Measurements from ENCODE around the gene TBC1D2.
A peak's percentile ranks its signal among the peaks of the same experiment; 100 is the strongest.

Gene TBC1D2

GRCh38 chr9:98172604-98173003 is 82.8 kb downstream of the TBC1D2 start (continued):
- TF ChIP-seq ZNF600 (tag by site-specific recombination; IDR thresholded peaks at IDR 0.05) (peak; percentile 87), ZXDB (tag by site-specific recombination; IDR thresholded peaks at IDR 0.05) (peak; percentile 51; the same call in 1 of the 2 replicates), ZNF335 (tag by site-specific recombination; conservative IDR thresholded peaks at IDR 0.05) (peak; percentile 42; the same call in 1 of the 2 replicates), GLIS2 (tag by site-specific recombination; IDR thresholded peaks at IDR 0.05) (peak; percentile 38; the same call in 1 of the 2 replicates), ATF2 (tag by site-specific recombination; IDR thresholded peaks at IDR 0.05; ENCODE audit: low read depth) (no peak), ZNF747 (tag by site-specific recombination; IDR thresholded peaks at IDR 0.05) (no peak), EGR2 (tag by site-specific recombination; IDR thresholded peaks at IDR 0.05; ENCODE audit: low read depth) (no peak), ZNF175 (tag by site-specific recombination; IDR thresholded peaks at IDR 0.05) (no peak), KLF8 (tag by site-specific recombination; IDR thresholded peaks at IDR 0.05) (no peak), KLF10 (tag by site-specific recombination; IDR thresholded peaks at IDR 0.05) (0 out of 2 replicates have a peak, but pooled peaks have one; percentile 31), ZNF473 (tag by site-specific recombination; IDR thresholded peaks at IDR 0.05) (no peak), TRIM28 (IDR thresholded peaks at IDR 0.05; ENCODE audit: borderline replicate concordance, low read length) (peak; percentile 91), ZBTB8A (tag by site-specific recombination; IDR thresholded peaks at IDR 0.05) (peak; percentile 51; the same call in 1 of the 2 replicates), ZNF324 (tag by site-specific recombination; IDR thresholded peaks at IDR 0.05) (no peak), ZNF830 (tag by site-specific recombination; IDR thresholded peaks at IDR 0.05; ENCODE audit: low read depth) (no peak), ZNF776 (tag by site-specific recombination; IDR thresholded peaks at IDR 0.05; ENCODE audit: borderline replicate concordance) (no peak), SALL2 (tag by site-specific recombination; IDR thresholded peaks at IDR 0.05; ENCODE audit: borderline replicate concordance) (no peak), ZNF561 (tag by site-specific recombination; IDR thresholded peaks at IDR 0.05; ENCODE audit: borderline replicate concordance) (0 out of 2 replicates have a peak, but pooled peaks have one; percentile 52), ZNF624 (tag by site-specific recombination; IDR thresholded peaks at IDR 0.05) (no peak), ZFP37 (tag by site-specific recombination; IDR thresholded peaks at IDR 0.05) (no peak), KLF9 (tag by site-specific recombination; IDR thresholded peaks at IDR 0.05; ENCODE audit: low read depth) (no peak), SP2 (tag by site-specific recombination; IDR thresholded peaks at IDR 0.05) (no peak), SCRT1 (tag by site-specific recombination; IDR thresholded peaks at IDR 0.05; ENCODE audit: borderline replicate concordance) (peak; percentile 25; the same call in 1 of the 2 replicates), ZNF184 (tag by site-specific recombination; IDR thresholded peaks at IDR 0.05) (no peak), ZNF596 (tag by site-specific recombination; IDR thresholded peaks at IDR 0.05) (no peak), ZNF426 (tag by site-specific recombination; IDR thresholded peaks at IDR 0.05) (no peak), ZNF239 (tag by site-specific recombination; IDR thresholded peaks at IDR 0.05) (no peak)
- TF ChIP-seq, protein P1, sequence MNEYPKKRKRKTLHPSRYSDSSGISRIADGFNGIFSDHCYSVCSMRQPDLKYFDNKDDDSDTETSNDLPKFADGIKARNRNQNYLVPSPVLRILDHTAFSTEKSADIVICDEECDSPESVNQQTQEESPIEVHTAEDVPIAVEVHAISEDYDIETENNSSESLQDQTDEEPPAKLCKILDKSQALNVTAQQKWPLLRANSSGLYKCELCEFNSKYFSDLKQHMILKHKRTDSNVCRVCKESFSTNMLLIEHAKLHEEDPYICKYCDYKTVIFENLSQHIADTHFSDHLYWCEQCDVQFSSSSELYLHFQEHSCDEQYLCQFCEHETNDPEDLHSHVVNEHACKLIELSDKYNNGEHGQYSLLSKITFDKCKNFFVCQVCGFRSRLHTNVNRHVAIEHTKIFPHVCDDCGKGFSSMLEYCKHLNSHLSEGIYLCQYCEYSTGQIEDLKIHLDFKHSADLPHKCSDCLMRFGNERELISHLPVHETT (tag by site-specific recombination; IDR thresholded peaks at IDR 0.05): no peak
- TF ChIP-seq, protein P2, sequence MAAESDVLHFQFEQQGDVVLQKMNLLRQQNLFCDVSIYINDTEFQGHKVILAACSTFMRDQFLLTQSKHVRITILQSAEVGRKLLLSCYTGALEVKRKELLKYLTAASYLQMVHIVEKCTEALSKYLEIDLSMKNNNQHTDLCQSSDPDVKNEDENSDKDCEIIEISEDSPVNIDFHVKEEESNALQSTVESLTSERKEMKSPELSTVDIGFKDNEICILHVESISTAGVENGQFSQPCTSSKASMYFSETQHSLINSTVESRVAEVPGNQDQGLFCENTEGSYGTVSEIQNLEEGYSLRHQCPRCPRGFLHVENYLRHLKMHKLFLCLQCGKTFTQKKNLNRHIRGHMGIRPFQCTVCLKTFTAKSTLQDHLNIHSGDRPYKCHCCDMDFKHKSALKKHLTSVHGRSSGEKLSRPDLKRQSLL (tag by site-specific recombination; IDR thresholded peaks at IDR 0.05): no peak
- TF ChIP-seq, protein P3, sequence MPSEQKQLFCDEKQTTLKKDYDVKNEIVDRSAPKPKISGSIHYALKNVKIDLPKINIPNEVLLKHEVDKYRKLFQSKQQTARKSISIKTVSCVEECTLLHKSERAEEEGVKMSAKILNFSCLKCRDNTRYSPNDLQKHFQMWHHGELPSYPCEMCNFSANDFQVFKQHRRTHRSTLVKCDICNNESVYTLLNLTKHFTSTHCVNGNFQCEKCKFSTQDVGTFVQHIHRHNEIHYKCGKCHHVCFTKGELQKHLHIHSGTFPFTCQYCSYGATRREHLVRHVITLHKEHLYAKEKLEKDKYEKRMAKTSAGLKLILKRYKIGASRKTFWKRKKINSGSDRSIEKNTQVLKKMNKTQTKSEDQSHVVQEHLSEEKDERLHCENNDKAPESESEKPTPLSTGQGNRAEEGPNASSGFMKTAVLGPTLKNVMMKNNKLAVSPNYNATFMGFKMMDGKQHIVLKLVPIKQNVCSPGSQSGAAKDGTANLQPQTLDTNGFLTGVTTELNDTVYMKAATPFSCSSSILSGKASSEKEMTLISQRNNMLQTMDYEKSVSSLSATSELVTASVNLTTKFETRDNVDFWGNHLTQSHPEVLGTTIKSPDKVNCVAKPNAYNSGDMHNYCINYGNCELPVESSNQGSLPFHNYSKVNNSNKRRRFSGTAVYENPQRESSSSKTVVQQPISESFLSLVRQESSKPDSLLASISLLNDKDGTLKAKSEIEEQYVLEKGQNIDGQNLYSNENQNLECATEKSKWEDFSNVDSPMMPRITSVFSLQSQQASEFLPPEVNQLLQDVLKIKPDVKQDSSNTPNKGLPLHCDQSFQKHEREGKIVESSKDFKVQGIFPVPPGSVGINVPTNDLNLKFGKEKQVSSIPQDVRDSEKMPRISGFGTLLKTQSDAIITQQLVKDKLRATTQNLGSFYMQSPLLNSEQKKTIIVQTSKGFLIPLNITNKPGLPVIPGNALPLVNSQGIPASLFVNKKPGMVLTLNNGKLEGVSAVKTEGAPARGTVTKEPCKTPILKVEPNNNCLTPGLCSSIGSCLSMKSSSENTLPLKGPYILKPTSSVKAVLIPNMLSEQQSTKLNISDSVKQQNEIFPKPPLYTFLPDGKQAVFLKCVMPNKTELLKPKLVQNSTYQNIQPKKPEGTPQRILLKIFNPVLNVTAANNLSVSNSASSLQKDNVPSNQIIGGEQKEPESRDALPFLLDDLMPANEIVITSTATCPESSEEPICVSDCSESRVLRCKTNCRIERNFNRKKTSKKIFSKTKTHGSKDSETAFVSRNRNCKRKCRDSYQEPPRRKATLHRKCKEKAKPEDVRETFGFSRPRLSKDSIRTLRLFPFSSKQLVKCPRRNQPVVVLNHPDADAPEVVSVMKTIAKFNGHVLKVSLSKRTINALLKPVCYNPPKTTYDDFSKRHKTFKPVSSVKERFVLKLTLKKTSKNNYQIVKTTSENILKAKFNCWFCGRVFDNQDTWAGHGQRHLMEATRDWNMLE (tag by site-specific recombination; conservative IDR thresholded peaks at IDR 0.05; ENCODE audit: low read depth): no peak
- TF ChIP-seq, protein P4, sequence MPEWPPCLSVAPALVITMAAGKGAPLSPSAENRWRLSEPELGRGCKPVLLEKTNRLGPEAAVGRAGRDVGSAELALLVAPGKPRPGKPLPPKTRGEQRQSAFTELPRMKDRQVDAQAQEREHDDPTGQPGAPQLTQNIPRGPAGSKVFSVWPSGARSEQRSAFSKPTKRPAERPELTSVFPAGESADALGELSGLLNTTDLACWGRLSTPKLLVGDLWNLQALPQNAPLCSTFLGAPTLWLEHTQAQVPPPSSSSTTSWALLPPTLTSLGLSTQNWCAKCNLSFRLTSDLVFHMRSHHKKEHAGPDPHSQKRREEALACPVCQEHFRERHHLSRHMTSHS (tag by site-specific recombination; IDR thresholded peaks at IDR 0.05): no peak
